GM15510 (cell line): ENCODE data around the gene MOCOS.

Experiments used
- POLR2A ChIP-seq: IDR thresholded peaks from 3 replicates; pipeline ENCODE4 v1.6.1; 2011; ENCODE audit warnings: borderline replicate concordance; ENCODE audit not compliant: insufficient read length; ENCODE audit errors: extremely low read depth

MOCOS gene

DNA sequence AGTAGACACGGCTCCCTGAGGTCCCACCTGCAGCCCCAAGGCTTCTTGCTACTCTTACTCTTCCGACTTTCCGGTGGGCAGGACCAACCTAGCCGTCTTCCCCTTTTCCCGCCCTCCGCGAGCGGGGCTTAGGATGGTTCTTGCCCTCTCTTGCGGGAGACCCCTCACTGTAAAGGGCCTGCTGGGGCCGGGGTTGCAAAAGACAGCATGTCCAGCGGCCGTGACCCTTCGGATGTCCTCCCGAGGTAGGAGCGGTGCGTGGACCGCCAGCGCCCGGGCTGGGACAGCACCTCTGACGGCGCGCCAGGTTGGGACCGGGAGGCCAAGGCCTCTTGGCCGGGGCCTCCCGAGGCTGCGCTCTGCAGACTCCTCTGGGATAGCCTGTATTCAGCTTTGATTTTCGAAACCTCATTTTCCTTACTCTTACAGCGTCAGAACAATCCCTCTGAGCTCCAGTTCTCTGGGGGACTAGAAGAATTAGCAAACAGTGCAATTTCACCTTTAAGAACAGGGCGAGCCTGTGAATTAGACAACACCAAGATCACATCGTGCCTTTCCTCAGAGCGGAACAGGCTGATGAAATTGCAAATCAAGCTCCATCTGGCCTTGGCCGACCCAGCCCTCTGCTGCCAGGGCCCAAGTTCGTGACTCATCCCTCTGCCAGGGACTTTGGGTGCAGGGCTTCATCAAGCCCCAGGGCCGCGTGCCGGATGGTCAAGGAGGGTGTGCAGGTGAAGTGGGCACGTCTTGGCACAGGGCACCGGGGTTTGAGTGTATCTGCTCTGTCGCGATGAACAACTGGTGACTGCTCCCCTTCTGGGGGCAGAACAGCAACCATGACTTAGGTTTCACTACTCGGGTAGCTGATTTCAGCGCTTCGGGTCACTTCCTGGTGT is 777 bp downstream of the MOCOS start:
- TF ChIP-seq POLR2A: no peak

DNA sequence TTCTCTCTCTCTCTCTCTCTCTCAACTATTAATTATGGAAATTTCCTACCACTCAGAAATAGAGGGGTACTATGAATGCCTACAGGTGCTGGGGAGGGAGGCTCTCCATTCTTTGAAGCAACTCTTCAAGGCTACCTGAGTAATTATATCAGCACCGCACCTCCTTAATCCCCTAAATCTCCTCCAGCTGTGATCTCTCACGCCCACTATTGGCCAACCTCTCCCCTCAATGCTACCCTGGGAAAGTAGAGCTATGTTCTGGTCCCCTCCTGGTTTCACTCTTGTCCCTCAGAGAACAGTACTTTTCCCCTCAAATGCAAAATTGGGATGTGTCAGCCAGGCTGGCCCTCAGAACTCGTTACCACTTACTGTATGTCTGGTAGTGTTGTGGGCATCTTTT is 1.6 kb downstream of the MOCOS start:
- TF ChIP-seq POLR2A: no peak

DNA sequence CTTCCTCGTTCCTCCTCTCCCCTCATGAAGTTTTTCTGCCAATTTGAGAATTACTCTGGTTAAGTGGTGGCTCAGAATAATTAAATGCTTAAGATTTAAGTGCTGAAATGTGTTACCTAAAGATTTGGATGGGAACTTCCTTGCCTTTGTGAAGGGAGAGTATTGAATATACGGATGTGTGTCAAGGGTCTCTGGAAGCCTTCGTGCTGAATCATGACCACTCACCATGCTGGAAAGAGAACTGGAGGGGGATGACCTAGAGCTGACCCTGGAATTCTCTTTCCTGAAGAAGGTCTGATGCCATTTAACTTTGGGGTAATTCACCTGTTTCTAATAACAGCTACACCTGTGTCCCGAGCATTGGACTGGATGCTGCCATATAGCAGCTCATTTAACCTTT is 2.2 kb downstream of the MOCOS start:
- TF ChIP-seq POLR2A: no peak

DNA sequence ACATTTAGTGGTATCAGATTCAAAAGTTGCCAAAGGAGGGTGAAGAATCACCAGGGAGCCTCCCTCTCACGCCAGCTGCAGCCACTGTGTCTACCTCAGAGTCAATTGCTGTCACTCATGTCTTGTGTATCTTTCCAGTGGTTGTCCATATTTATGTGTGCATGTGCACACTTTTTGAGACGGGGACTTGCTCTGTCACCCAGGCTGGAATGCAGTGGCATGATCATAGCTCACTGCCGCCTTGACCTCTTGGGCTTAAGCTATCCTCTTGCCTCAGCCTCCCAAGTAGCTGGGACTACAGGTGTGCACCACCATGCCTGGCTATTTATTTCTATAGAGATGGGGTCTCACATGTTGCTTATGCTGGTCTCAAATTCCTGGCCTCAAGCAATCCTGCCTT is 4.0 kb downstream of the MOCOS start:
- TF ChIP-seq POLR2A: no peak

DNA sequence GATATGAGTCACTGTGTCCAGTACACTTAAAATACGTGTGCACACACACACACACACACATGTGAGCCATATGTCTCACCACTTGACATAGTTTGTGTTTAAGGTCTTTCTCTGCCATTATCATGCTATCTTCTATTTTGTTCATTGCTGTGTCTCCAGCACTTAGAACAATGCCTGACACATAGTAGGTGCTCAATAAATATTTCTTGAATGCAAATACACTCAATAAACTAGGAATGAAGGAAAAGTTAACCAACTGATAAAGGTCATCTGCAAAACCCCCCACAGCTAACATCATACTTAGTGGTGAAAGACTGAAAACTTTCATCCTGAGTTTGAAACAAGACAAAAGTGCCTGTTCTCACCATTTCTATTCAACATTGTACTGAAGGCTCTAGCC is 4.4 kb downstream of the MOCOS start:
- TF ChIP-seq POLR2A: no peak

DNA sequence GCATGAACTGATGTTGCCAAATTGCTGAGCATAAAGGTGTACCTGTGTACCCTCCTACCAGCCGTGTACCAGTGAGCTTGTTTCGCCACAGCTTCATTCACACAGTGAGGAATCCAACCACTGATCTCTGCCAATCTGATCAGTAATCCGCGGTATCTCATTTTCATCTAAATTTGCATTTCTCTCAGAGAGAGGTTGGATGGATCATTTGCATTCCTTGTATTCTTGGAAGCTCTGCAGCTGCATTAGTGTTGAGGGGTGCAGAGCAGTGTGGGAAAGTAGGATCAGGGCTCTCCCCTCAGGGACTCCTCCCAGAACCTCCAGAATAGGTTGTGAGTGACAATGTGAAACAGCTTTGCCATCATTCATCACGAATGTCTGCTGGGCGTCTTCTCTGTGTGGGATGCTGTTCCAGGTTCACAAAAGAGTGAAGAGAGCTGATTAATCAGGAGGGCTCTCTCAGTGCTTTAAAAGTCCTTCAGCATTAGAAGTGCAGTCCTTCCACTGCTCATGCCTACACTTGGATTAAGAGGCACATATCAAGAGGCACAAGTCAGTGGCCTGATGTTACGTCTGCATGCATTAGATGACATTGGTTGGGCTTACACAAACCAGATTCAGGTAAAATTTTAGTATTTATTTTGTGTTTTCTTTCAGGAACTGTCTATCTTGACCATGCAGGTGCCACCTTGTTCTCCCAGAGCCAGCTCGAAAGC is 7.5 kb downstream of the MOCOS start:
- TF ChIP-seq POLR2A: no peak

DNA sequence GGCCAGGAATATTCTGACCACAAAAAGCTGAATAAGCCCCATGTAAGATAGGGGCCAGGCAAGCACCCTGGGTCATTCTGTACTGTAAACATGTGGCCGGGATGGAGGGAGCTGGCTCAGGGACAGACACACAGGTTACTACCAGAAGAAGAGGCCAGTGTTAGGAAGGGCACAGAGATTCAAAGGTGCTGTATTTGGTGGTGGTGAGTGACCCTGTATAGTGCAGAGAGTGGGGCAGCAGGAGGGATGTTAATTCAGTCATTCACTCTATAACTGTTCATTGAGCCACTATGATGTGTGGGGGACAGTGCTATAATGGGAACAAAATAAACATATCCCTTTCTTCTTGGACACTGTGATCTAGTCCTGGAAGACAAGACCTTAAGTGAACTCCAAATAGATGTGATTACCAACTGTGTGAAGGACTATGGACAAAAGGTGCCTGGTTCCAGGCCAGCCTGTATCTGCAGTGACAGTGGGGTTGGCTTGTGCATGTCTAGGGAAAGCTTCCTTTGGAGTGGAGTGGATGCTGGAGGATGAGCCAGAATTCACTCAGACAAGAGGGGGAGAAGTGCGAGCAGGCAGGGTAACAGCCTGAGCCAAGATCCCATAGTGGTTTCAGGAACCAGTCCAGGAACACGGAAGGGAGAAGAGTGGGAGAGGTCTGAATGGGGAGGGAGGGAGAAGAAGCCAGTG is 8.3 kb downstream of the MOCOS start:
- no peak for TF ChIP-seq POLR2A

DNA sequence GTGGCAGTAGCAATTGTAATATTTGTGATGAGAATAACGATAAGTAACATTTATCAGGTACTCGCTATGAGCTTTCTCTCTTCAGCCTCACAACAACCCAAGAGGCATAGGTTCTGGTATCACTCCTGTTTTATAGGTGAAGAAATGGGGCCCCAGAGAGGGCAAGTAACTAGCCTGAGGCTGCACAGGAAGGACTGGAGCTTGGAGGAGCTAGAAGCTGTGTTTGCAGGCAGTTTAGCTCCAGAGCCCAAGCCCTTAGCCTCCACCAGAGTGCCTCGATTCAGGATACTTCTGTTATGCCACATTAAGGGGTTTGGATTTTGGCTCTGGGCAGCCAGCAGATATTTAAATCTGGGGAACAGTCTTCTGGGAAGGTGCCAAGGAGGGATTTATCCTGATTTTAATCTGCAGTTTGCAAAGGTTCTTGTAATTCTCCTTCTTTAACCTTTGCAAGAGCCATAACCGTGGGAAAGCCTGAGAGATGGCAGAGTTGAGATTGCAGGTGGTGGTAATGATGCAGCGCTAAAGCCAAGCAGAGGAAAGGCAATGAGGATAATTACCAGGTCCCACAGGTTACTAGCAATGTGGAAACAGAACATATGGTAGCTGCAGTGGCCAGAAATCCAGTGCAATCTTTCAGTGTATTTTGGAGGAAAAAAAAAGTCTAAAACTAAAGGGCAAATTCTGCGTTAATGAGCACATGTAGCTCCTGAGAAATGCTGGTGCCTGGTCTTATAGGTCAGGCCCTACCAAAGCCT is 9.1 kb downstream of the MOCOS start:
- no peak for TF ChIP-seq POLR2A

DNA sequence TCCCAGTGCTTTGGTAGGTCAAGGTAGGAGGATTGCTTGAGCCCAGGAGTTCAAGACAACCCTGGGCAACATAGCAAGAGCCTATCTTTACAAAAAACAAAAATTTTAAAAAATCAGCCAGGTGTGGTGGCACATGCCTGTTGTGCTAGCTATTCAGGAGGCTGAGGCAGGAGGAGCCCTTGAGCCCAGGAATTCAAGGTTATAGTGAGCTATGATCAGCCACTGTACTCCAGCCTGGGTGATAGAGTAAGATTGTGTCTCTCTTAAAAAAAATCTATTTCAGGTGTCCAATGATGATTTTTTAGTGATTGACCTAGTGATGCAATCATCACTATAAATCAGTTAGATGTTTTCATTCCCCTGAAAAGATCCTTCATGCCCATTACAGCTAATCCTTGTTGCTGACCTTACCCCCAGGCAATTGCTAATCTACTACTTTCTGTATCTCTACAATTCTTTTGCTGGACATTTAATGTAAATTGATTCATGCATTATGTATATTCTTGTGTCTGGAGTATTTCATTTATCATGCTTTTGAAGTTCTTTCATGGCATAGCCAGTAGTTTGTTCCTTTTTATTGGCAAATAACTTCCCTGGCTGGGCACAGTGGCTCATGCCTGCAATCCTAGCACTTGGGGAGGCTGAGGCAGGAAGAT is 10.3 kb downstream of the MOCOS start:
- TF ChIP-seq POLR2A: no peak

DNA sequence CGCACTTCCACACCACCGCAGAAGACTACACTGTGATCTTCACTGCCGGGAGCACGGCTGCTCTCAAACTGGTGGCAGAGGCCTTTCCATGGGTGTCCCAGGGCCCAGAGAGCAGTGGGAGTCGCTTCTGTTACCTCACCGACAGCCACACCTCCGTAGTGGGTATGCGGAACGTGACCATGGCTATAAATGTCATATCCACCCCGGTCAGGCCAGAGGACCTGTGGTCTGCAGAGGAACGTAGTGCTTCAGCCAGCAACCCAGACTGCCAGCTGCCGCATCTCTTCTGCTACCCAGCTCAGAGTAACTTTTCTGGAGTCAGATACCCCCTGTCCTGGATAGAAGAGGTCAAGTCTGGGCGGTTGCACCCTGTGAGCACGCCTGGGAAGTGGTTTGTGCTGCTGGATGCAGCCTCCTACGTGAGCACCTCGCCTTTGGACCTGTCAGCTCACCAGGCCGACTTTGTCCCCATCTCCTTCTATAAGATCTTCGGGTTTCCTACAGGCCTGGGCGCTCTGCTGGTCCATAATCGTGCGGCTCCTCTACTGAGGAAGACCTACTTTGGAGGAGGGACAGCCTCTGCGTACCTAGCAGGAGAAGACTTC is 12.5 kb downstream of the MOCOS start:
- TF ChIP-seq POLR2A: no peak

DNA sequence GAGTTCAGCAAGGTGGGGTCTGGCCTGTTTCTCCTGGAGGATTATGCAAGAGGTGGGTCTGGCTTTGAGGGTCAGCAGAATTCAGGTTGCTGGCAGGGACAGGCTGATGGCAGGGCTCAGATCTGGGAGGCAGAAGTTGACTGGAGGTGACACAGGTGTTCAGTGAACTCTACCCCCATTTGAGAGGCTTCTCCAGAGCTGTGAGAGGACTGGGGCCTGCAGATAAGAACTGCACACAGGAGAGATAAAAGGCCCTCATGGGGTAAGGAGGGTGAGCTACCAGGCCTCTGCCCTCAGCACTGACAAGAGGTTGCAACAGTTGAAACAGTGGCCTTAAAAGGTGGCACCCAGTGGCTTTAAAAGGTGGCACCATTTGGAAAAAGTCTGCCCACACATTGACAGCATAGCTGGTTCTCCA is 13.1 kb downstream of the MOCOS start:
- no peak for TF ChIP-seq POLR2A

DNA sequence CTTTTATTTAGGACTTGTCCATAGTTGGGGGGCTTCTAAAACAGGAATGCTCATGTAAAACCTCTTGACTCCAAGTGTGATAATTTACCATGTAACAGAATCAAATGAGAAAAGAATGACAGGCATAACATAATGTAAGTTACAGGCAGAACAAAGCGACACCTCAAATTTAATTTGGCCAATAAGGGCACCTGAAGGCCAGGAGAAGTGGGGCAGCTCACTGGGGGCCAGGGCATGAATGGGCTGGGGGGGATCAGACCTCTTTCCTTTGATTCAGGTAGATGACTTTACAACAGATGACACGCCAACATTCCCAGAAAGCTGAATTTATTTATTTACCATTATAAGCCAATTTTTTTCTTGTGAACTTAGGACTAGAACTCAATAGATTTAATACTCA is 14.5 kb downstream of the MOCOS start:
- no peak for TF ChIP-seq POLR2A

DNA sequence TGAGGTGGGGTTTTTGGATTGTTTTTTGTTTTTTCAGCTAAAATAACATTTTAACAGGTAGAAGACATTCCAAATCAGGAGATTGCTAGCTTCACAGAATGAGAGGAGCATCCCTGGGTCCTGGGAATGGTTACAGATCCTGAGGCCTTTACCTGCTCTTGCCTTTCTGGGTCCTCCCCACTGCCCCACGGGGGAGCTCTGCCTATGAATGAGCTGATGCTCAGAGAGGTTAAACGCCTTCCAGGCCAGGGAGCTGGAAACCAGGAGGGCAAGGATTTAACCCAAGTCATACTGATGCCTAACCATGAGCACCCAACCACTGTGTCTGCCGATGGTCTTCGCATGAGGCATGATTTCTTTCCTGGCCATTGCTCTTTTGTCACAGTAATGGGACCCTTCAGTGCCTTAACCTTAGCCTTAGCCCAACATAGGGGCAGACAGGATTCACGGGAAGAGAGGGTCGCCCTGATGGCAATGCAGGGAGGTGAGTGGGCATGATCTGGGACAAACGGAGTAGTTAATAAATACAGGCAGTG is 16.1 kb downstream of the MOCOS start:
- TF ChIP-seq POLR2A: no peak

DNA sequence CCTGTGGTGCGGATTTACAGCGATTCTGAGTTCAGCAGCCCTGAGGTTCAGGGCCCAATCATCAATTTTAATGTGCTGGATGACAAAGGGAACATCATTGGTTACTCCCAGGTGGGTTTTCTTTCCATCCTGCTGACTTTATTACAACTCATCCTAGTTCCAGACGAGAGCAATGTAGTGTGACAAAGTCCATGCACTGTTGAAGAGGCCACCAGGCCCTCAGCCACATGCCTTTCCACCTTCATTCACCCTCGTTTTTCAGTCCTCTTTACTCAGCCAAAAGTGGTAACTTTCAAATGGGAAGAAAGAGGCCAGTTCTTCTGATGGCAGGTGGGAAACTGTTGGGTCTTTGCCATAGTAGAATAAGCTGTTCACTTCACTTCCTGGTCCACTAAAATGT is 17.9 kb downstream of the MOCOS start:
- TF ChIP-seq POLR2A: no peak

DNA sequence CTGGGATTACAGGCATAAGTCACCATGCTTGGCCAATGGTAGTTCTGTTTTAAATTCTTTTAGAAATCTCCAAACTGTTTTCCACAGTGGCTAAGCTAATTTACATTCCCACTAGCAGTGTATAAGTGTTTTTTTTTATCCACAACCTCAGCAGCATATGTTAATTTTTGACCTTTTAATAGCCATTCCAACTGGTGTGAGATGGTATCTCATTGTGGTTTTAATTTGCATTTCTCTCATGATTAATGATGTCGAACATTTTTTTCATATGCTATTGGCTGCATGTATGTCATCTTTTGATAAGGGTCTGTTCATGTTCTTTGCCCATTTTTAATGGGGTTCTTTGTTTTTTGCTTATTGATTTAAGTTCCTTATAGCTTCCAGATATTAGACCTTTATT is 20.0 kb downstream of the MOCOS start:
- TF ChIP-seq POLR2A: no peak
